Trophoblast cell (in vitro differentiated cells and primary cell): ENCODE results near the gene EXOC7.

Experiments
- DNase-seq, 2 donors: peaks; one replicate each; pipeline ENCODE4 v3.0.0-alpha.2; 2016
- H2AFZ ChIP-seq: 2 replicates; pipeline ENCODE4 v1.6.1; 2013; ENCODE audit warnings: low read length, moderate library complexity, mild to moderate bottlenecking; ENCODE audit not compliant: insufficient read depth, poor library complexity
- H2AK5ac ChIP-seq: 2 replicates; pipeline ENCODE4 v1.6.1; 2013; ENCODE audit warnings: mild to moderate bottlenecking, low read length
- H2BK120ac ChIP-seq: 2 replicates; pipeline ENCODE4 v1.6.1; 2013; ENCODE audit warnings: low read length, mild to moderate bottlenecking, moderate library complexity; ENCODE audit not compliant: insufficient read depth, poor library complexity
- H2BK12ac ChIP-seq: 2 replicates; pipeline ENCODE4 v1.6.1; 2013; ENCODE audit warnings: mild to moderate bottlenecking, low read length, moderate library complexity
- H2BK5ac ChIP-seq: 2 replicates; pipeline ENCODE4 v1.6.1; 2013; ENCODE audit warnings: low read length, low read depth, moderate library complexity, mild to moderate bottlenecking; ENCODE audit not compliant: poor library complexity
- H3K14ac ChIP-seq: 2 replicates; pipeline ENCODE4 v1.6.1; 2013; ENCODE audit warnings: mild to moderate bottlenecking, low read length
- H3K18ac ChIP-seq: 2 replicates; pipeline ENCODE4 v1.6.1; 2013; ENCODE audit warnings: mild to moderate bottlenecking, low read length
- H3K23ac ChIP-seq: 2 replicates; pipeline ENCODE4 v1.6.1; 2013; ENCODE audit warnings: low read length
- H3K27ac ChIP-seq: 2 replicates; pipeline ENCODE4 v1.5.1; 2013; ENCODE audit warnings: low read depth, mild to moderate bottlenecking, inconsistent platforms, low read length, moderate library complexity
- H3K27me3 ChIP-seq: 2 replicates; pipeline ENCODE4 v1.6.1; 2013; ENCODE audit warnings: inconsistent platforms, mild to moderate bottlenecking, low read length, moderate library complexity; ENCODE audit not compliant: insufficient read depth
- H3K36me3 ChIP-seq, 2 experiments: 1 replicate in 1 of 2; 2 replicates in 1 of 2; pipeline ENCODE4 v1.6.1; 2013; ENCODE audit warnings: low read length in 2 of 2, mild to moderate bottlenecking in 2 of 2, moderate library complexity in 1 of 2; ENCODE audit not compliant: insufficient read depth in 2 of 2, control insufficient read depth in 1 of 2
- H3K4ac ChIP-seq: 2 replicates; pipeline ENCODE4 v1.6.1; 2013; ENCODE audit warnings: low read depth, mild to moderate bottlenecking, low read length, moderate library complexity
- H3K4me1 ChIP-seq, 2 experiments: 1 replicate in 1 of 2; 2 replicates in 1 of 2; pipeline ENCODE4 v1.6.1; 2013; ENCODE audit warnings: low read length in 2 of 2, mild to moderate bottlenecking in 2 of 2, moderate library complexity in 1 of 2; ENCODE audit not compliant: insufficient read depth in 2 of 2, control insufficient read depth in 1 of 2
- H3K4me2 ChIP-seq: 2 replicates; pipeline ENCODE4 v1.6.1; 2013; ENCODE audit warnings: inconsistent platforms, mild to moderate bottlenecking, low read length, moderate library complexity
- H3K4me3 ChIP-seq: 2 replicates; pipeline ENCODE4 v1.5.1; 2013; ENCODE audit warnings: mild to moderate bottlenecking, low read depth, low read length, inconsistent platforms
- H3K79me1 ChIP-seq: one replicate; pipeline ENCODE4 v1.6.1; 2013; ENCODE audit warnings: low read length
- H3K79me2 ChIP-seq: 2 replicates; pipeline ENCODE4 v1.6.1; 2013; ENCODE audit warnings: low read length, mild to moderate bottlenecking; ENCODE audit not compliant: control insufficient read depth, insufficient read depth, poor library complexity
- H3K9ac ChIP-seq: 2 replicates; pipeline ENCODE4 v1.6.1; 2013; ENCODE audit warnings: mild to moderate bottlenecking, low read length
- H3K9me3 ChIP-seq: 2 replicates; pipeline ENCODE4 v1.6.1; 2013; ENCODE audit warnings: low read depth, mild to moderate bottlenecking, control low read depth, inconsistent platforms, low read length; ENCODE audit not compliant: insufficient read depth
- H4K12ac ChIP-seq: 2 replicates; pipeline ENCODE4 v1.6.1; 2013; ENCODE audit warnings: low read depth, mild to moderate bottlenecking, low read length, moderate library complexity
- H4K8ac ChIP-seq: 2 replicates; pipeline ENCODE4 v1.6.1; 2013; ENCODE audit warnings: low read depth, mild to moderate bottlenecking, low read length, moderate library complexity
- H4K91ac ChIP-seq: one replicate; pipeline ENCODE4 v1.6.1; 2013; ENCODE audit warnings: low read depth, mild to moderate bottlenecking, low read length, moderate library complexity
- WGBS: extraction: QIAGEN DNeasy Blood & Tissue Kit; methylation state at CpG from one replicate; pipeline ENCODE4 v1.1.7; 2013; ENCODE audit warnings: missing lambda C conversion rate; ENCODE audit not compliant: insufficient read length, insufficient coverage; ENCODE audit errors: extremely low coverage; 5-methylcytosine and 5-hydroxymethylcytosine counted together

EXOC7 gene

GRCh38 chr17:76125391-76125675, 21.7 kb upstream of the EXOC7 start:
- Histone ChIP-seq H3K4ac (no peak overlapping the region), H2BK5ac (no peak overlapping the region), H3K79me1 (peaks cover 8% of the 10 kb centered on the region), H2AK5ac (no peak overlapping the region), H3K27ac (no peak overlapping the region), H3K14ac (no peak overlapping the region), H3K4me2 (no peak overlapping the region), H4K8ac (no peak overlapping the region), H4K12ac (no peak overlapping the region), H3K18ac (no peak overlapping the region), H4K91ac (no peak overlapping the region), H3K27me3 (no peaks in the 10 kb centered on the region), H3K23ac (no peak overlapping the region), H2AFZ (no peak overlapping the region), H3K9me3 (peaks cover under 1% of the 10 kb centered on the region), H3K36me3 (no peaks in the 10 kb centered on the region), H2BK120ac (no peak overlapping the region), H3K4me1 (peaks cover 0 to 8% of the 10 kb centered on the region in 2 experiments), H2BK12ac (no peak overlapping the region), H3K4me3 (no peak overlapping the region), H3K79me2 (no peaks in the 10 kb centered on the region), H3K9ac (no peak overlapping the region)
- DNase-seq: no peak
- WGBS: no CpG with 5 or more reads among the region's 5 CpGs

GRCh38 chr17:76124582-76125390, 21.2 kb upstream of the EXOC7 start:
- Histone ChIP-seq H4K91ac (no peak overlapping the region), H3K4ac (no peak overlapping the region), H2AFZ (no peak overlapping the region), H2BK120ac (no peak overlapping the region), H2BK5ac (no peak overlapping the region), H3K36me3 (no peaks in the 10 kb centered on the region), H4K12ac (no peak overlapping the region), H3K23ac (no peak overlapping the region), H3K4me1 (peaks cover 0 to 8% of the 10 kb centered on the region in 2 experiments), H3K27me3 (no peaks in the 10 kb centered on the region), H4K8ac (no peak overlapping the region), H3K4me2 (no peak overlapping the region), H3K4me3 (no peak overlapping the region), H3K9me3 (peaks cover 3% of the 10 kb centered on the region), H3K14ac (no peak overlapping the region), H2AK5ac (no peak overlapping the region), H2BK12ac (no peak overlapping the region), H3K18ac (no peak overlapping the region), H3K79me1 (peaks cover 8% of the 10 kb centered on the region), H3K27ac (no peak overlapping the region), H3K9ac (no peak overlapping the region), H3K79me2 (no peaks in the 10 kb centered on the region)
- no peak for DNase-seq
- no CpG with 5 or more reads among the region's 22 CpGs for WGBS

- H2AK5ac ChIP-seq: no peak overlapping the region
- H3K4me3 ChIP-seq: no peak overlapping the region
- H4K12ac ChIP-seq: no peak overlapping the region
- no peaks in the 10 kb centered on the region for H3K27me3 ChIP-seq
- WGBS: no CpG with 5 or more reads among the region's 9 CpGs
- H3K9ac ChIP-seq: no peak overlapping the region
- peaks cover 3% of the 10 kb centered on the region for H3K9me3 ChIP-seq
- H3K14ac ChIP-seq: no peak overlapping the region
- no peak overlapping the region for H4K91ac ChIP-seq
- no peaks in the 10 kb centered on the region for H3K79me2 ChIP-seq
- peaks cover 0 to 8% of the 10 kb centered on the region in 2 experiments for H3K4me1 ChIP-seq
- DNase-seq: no peak
- no peaks in the 10 kb centered on the region for H3K36me3 ChIP-seq
- H3K27ac ChIP-seq: no peak overlapping the region
- H3K4me2 ChIP-seq: no peak overlapping the region
- H2BK5ac ChIP-seq: no peak overlapping the region
- no peak overlapping the region for H4K8ac ChIP-seq
- no peak overlapping the region for H2AFZ ChIP-seq
- no peak overlapping the region for H3K23ac ChIP-seq
- H2BK12ac ChIP-seq: no peak overlapping the region
- H3K79me1 ChIP-seq: peaks cover 8% of the 10 kb centered on the region
- H3K18ac ChIP-seq: no peak overlapping the region
- no peak overlapping the region for H2BK120ac ChIP-seq
- no peak overlapping the region for H3K4ac ChIP-seq
Measured at GRCh38 chr17:76123749-76124581, 20.4 kb upstream of the EXOC7 start.

- no peaks in the 10 kb centered on the region for H3K36me3 ChIP-seq
- H2BK120ac ChIP-seq: no peak overlapping the region
- no peak overlapping the region for H3K4me3 ChIP-seq
- no peaks in the 10 kb centered on the region for H3K79me2 ChIP-seq
- H2AFZ ChIP-seq: no peak overlapping the region
- H3K4me1 ChIP-seq: peaks cover 0 to 8% of the 10 kb centered on the region in 2 experiments
- H3K9me3 ChIP-seq: peaks cover 3% of the 10 kb centered on the region
- no peaks in the 10 kb centered on the region for H3K27me3 ChIP-seq
- H4K8ac ChIP-seq: no peak overlapping the region
- no peak overlapping the region for H3K27ac ChIP-seq
- H2AK5ac ChIP-seq: no peak overlapping the region
- no CpG with 5 or more reads among the region's 5 CpGs for WGBS
- no peak overlapping the region for H3K4ac ChIP-seq
- no peak overlapping the region for H3K9ac ChIP-seq
- no peak overlapping the region for H3K23ac ChIP-seq
- H3K18ac ChIP-seq: no peak overlapping the region
- no peak for DNase-seq
- H3K79me1 ChIP-seq: peaks cover 8% of the 10 kb centered on the region
- H3K4me2 ChIP-seq: no peak overlapping the region
- H4K12ac ChIP-seq: no peak overlapping the region
- no peak overlapping the region for H4K91ac ChIP-seq
- no peak overlapping the region for H2BK12ac ChIP-seq
- no peak overlapping the region for H2BK5ac ChIP-seq
- H3K14ac ChIP-seq: no peak overlapping the region
Measured at GRCh38 chr17:76123191-76123499, 19.6 kb upstream of the EXOC7 start.
